ENCODE measurements around the gene IFNGR2.
"Not testable (repeated sequence)": the region's sequence is repeated elsewhere in the genome, so short reads cannot be mapped to it uniquely, and the experiment has no call there.

IFNGR2 gene

GRCh38 chr21:33377221-33377920 lies 25.8 kb upstream of the IFNGR2 start:
- no peak for DNase-seq (ENCODE audit: low spot score)

- no peak for DNase-seq (ENCODE audit: low spot score)
These were observed 25.1 kb upstream of the IFNGR2 start for GRCh38 chr21:33378081-33378480.

- not testable (repeated sequence) for DNase-seq (ENCODE audit: low spot score)
These were observed 23.3 kb upstream of the IFNGR2 start for GRCh38 chr21:33379934-33380333.

- DNase-seq (ENCODE audit: low spot score), result no peak
These were observed 22.7 kb upstream of the IFNGR2 start for GRCh38 chr21:33380483-33380998.

- DNase-seq (ENCODE audit: low spot score), result not testable (repeated sequence)
These were observed 21.8 kb upstream of the IFNGR2 start for GRCh38 chr21:33381381-33381780.

GRCh38 chr21:33383056-33383888 lies 19.9 kb upstream of the IFNGR2 start:
- peak; percentile 91 for DNase-seq (ENCODE audit: low spot score)

GRCh38 chr21:33384841-33385331 lies 18.3 kb upstream of the IFNGR2 start:
- no peak for DNase-seq (ENCODE audit: low spot score)

GRCh38 chr21:33386222-33386784 lies 16.9 kb upstream of the IFNGR2 start:
- no peak for DNase-seq (ENCODE audit: low spot score)

GRCh38 chr21:33387294-33387693 lies 15.9 kb upstream of the IFNGR2 start:
- DNase-seq (ENCODE audit: low spot score), result no peak

GRCh38 chr21:33388188-33388587 lies 15.0 kb upstream of the IFNGR2 start:
- no peak for DNase-seq (ENCODE audit: low spot score)

GRCh38 chr21:33390479-33390878 lies 12.7 kb upstream of the IFNGR2 start:
- no peak for DNase-seq (ENCODE audit: low spot score)

GRCh38 chr21:33391656-33392055 lies 11.6 kb upstream of the IFNGR2 start:
- no peak for DNase-seq (ENCODE audit: low spot score)

- DNase-seq (ENCODE audit: low spot score), result no peak
These were observed 10.8 kb upstream of the IFNGR2 start for GRCh38 chr21:33392284-33392985.

- no peak for DNase-seq (ENCODE audit: low spot score)
These were observed 9.9 kb upstream of the IFNGR2 start for GRCh38 chr21:33393348-33393747.

GRCh38 chr21:33394260-33394659 lies 9.0 kb upstream of the IFNGR2 start:
- no peak for DNase-seq (ENCODE audit: low spot score)

- DNase-seq (ENCODE audit: low spot score), result no peak
These were observed 7.3 kb upstream of the IFNGR2 start for GRCh38 chr21:33395891-33396331.

GRCh38 chr21:33396436-33396835 lies 6.8 kb upstream of the IFNGR2 start:
- no peak for DNase-seq (ENCODE audit: low spot score)

GRCh38 chr21:33396951-33397350 lies 6.3 kb upstream of the IFNGR2 start:
- DNase-seq (ENCODE audit: low spot score), result no peak

GRCh38 chr21:33397717-33398116 lies 5.5 kb upstream of the IFNGR2 start:
- no peak for DNase-seq (ENCODE audit: low spot score)

GRCh38 chr21:33398361-33398760 lies 4.9 kb upstream of the IFNGR2 start:
- no peak for DNase-seq (ENCODE audit: low spot score)

GRCh38 chr21:33401630-33401992 lies 1.6 kb upstream of the IFNGR2 start:
- no peak for DNase-seq (ENCODE audit: low spot score)
